Activated CD8-positive, alpha-beta memory T cell treated with anti-CD3 and anti-CD28 coated beads, Interleukin-2, amount 50 U/mL, for 1 hour (primary cell): Measurements from ENCODE around the gene ADCY5.

Experiments used
- DNase-seq: peaks from one replicate; pipeline ENCODE4 v3.0.0-alpha.2; 2020; ENCODE audit errors: extremely low read depth

Gene ADCY5

DNA sequence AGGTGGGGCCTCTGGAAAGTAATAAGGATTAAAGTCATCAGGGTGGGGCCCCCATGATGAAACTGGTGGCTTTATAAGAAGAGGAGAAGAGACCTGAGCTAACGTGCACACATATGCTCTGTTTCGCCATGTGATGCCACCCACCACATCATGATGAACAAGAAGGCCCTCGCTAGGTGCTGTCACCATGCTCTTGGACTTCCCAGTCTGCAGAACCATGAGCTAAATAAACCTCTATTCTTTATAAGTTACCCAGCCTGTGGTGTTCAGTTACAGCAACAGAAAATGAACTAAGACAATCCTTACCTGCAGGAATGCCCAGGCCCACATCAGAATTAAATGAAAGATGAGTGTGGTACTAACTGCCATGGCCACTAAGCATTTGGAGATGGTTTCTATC lies 79.8 kb downstream of the ADCY5 start:
- no peak for DNase-seq

DNA sequence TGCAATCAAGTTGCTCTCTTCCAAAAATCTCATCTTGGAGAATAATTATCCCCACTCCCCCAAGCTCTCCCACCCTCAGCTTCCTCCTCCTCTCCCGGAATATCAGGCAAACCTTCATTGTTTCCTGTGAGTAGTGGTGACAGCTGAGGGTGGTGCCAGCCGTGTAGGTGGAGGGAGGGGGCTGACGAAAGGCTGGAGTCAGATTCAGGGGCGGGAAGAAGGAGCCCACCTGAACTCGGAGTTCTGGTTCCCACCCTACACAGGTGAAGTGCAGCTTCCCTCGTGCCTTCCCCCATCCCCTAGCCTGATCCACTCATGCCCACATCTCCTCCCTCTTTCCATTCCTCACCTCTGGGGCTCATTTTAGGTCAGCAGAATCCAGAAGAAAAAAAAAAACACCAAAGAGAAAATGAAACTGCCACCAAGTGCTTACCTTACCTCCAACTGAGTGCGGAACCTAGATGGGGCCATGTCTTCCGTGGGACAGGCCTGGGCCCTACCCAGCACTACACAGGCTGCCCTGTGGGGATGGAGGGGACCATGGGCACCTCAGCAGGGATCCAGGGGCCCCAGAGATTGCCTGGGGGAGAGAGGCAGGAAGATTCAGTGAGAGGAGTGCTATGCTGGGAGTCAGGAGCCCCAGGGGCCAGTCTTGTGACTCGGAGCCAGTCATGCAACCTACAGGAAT lies 81.3 kb downstream of the ADCY5 start:
- DNase-seq: no peak

GRCh38 chr3:123365450-123366143 lies 83.3 kb downstream of the ADCY5 start:
- DNase-seq: no peak

DNA sequence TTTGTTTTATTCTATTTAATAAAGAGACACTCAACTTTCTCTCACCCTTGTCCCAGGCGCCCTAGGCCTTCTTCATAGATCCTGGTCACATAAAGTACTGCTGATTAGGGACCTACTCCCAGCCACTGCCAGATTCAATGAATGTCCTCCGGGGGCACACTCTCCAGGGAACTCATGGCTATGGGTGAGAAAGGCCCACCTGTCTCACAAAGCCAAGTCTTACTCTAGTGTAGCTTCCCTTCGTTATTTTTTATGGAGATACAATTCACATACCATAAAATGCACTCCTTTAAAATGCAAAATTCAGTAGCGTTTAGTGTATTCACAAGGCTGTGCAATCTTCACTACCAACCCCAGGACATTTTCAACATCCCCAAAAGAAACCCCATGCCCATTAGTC lies 87.8 kb downstream of the ADCY5 start:
- no peak for DNase-seq

DNA sequence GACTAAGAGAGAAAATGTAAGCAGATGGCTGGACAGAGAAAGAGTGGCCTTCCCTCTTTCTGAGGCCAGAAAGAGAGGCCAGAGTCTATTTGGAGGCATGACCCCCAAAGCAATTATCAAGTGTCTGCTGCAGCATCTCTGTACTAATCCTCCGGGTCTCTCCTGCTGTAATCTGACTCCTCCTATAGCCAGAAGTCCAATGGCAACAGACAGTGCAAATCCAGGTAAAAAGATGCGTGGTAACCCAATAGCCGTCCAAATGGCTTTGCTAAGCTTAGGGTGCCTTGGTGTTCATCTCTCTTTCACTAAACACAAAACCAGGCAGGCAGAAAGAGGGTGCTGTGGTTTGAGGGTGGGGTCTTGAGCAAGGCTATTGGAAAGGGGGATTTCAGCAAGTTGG lies 91.6 kb downstream of the ADCY5 start:
- no peak for DNase-seq

- no peak for DNase-seq
Measured at GRCh38 chr3:123353850-123354233, 95.0 kb downstream of the ADCY5 start.

DNA sequence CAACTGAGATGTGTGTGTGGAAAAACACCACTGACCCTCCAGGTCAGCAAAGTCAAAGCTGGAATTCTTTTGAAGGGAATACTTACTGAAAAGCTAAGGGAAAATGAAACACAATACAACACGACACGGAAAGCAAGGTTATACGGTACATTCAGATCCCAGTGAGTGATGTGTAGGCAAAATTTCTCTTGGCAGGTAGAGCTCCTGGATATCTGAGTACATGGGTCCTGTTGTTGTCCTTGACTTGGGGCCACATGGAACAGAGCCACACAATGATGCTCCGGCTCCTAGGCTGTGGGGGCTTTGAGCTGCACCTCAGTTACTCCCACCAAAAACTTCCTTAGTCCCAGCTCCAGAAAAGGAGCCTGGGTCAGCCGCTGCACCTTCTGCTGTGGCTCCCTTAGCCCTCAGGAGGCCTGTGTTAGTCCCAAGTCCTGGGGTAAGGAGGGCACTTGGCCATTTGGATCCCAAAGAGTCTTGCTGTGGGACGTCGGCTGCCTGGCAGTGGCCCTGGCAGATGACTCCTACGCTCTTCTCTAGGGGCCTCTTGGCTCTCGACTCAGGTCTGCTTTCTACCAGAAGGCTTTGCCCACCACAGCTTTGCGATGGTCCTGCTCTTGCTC lies 95.6 kb downstream of the ADCY5 start:
- DNase-seq: no peak

GRCh38 chr3:123352134-123352554 lies 96.7 kb downstream of the ADCY5 start:
- DNase-seq: no peak

DNA sequence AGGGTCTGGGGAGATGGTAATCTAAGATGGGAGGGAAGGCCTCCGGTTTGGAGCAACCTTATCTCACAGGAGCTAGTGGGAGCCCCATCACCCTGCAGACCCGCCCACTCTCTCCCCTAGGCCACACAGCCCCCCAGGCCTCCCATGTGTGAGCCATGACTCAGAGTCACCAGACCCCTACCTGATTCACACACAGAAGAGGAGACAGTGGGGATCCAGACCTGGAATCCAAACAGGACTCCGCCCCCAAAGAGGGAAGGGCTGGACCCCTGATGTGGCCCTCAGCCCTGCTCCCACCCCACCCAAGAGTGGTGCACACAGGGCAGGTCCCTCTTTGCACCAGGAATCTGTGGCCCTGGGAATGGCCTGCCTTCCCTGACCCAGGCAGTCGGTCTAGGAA lies 97.4 kb downstream of the ADCY5 start:
- DNase-seq: no peak

GRCh38 chr3:123350971-123351370 lies 97.9 kb downstream of the ADCY5 start:
- DNase-seq: no peak

DNA sequence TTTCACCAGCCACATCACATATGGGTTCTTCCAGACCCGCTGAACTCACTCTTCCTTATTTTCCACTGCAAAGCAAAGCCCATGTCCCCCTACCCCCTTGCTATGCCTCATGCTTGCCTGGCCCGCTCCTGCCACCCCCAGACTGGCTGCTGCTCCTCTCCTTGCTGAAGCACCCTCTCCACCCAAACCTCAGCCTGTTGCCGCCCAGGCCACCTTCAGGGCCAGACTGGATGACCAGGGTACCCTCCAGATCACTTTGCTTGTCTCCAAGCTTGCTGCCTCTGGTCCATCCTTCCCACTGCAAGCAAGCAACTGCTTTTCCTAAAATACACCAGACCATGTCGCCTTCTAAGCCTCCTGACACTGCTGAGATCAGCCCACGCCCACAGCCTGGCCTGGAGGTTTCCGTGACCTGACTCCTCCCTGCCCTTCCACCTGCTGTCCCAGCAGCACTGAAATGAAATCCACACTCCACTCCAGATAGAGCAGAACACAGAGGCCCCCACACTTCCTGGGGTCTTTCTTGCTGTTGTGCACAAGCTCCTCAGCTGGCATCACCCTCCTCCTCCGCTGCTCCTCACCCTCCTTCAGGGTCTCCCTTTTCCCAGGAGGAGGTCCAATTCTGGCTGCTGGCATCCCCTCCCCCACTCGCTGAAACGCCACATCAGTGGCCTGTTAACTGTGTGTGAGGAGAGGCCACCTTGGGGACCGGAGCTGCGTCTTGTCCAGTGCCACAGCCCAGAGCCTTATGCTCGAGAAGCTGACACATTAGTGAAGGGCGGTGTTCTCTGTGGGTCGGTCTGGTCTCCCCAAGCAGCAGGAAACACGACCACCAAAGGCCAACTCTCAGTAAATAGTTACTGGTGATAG lies 99.1 kb downstream of the ADCY5 start:
- DNase-seq: no peak

GRCh38 chr3:123349201-123349535 lies 99.7 kb downstream of the ADCY5 start:
- DNase-seq: no peak

DNA sequence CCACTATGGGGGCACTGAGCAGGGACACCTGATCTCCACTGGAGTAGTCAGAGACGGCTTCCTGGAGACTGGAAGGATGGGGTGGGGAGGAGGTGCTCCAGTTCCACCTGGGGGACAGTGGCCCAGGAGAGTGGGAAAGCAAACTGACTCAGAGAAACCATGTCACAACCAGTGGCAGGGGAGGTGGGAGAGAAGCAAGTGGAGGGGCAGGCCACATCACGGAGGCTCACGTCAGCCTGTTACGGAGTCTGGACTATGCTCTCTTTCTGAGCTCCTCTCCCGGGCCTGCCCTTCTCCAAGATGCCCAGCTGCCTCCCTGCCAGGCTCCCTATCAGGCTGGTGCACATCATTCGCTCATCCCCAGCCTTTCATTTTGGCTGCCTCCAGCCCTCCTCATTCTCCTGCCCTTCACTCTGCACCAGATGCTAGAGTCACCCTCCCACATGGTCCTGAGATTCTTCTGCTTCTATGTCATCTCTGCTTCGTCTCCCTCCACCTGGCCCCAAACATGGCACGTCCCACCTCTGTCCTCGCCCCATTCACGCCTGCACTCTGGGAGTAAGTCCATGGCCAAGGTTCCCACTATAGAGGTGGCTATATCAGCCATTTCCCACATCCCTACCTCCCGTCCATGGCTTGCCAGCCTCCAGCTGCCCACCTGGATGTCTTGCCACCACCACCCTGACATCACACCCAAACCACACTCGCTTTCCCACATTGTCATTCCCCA lies 100.3 kb downstream of the ADCY5 start:
- DNase-seq: no peak

- DNase-seq: no peak
Measured at GRCh38 chr3:123347691-123348264, 101.1 kb downstream of the ADCY5 start.

- no peak for DNase-seq
Measured at GRCh38 chr3:123347205-123347604, 101.7 kb downstream of the ADCY5 start.

DNA sequence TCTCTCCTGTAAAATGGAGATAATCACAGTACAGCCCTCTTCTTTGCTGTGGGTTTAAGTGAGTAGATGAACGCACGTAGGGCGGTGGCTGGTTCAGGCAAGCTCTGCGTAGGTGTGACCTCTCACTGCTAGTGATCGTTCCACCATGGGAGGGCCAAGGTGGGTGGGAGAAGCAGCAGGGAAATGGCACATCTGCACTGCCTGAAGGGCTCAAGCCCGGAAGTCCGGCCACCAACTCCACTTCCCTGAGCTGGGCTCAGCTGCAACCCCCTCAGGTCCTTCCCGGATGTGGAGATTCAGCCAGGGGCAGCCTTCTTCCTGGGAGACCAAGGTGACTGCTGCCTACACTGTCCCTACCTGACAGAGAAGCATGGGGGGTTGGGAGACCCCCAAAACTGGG lies 102.9 kb downstream of the ADCY5 start:
- no peak for DNase-seq

DNA sequence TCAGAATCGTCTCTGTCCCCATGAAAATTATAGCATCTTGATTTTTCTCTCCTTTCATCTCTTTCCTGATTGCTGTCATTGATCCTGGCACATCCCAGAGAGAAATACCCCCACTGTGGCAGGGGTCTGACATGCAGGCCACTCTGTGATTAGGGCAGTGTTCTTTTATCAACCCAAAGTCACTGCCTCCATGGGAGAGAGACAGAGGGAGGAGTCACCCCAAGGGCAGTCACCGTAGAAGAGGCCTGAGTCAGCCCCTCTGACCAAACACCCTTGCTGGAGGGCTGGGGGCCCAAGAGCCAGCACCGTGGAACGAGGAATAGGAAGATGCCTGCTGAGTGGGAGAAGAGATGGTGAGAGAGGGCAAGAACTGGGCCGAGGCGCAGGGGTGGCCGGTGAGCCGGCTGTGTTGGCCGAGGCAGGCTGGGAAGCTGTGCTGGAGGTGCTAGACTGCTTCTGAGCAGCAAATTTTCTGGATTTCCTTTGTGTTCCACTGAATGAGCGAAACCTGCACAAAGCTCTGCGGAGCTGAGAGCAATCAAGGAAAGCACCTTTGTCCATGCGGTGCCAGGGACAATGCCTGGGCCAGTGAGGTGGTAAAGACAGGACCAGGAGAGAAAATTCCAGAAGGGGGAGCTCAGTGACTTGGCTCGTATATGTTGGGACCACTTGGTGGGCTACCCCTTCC lies 103.8 kb downstream of the ADCY5 start:
- DNase-seq: no peak

DNA sequence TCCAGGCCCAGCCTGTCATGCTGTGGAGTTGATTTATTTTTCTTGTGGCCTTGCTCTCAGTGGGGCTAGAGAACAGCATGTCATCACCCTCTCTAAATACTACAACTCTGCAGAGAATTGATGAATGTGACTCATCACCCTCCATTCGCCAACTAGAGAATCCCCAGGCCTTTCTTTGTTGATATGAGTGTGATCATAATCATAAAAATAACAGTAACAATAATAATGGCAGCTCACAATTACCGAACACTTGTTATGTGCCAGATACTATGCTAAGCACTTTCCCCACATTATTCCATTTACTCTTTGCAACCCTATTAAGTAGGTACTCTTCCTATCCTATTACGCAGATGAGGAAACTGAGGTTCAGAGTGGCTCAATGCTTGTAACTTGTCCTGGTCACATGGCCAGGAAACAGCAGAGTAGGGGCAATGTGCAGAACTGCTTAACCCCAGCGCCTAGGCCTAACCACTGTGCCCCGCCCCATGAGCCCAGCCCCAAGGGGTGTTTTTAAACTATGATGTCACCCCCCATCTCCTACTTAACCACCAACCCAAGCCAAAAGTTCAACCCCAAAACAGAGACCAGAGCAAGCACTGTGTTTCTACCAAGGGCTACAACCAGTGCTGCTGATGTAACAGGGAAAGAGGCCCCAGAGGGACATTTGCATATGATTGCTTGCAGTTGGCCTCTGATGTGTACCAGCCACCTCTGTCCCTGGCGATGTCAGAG lies 104.5 kb downstream of the ADCY5 start:
- DNase-seq: no peak

DNA sequence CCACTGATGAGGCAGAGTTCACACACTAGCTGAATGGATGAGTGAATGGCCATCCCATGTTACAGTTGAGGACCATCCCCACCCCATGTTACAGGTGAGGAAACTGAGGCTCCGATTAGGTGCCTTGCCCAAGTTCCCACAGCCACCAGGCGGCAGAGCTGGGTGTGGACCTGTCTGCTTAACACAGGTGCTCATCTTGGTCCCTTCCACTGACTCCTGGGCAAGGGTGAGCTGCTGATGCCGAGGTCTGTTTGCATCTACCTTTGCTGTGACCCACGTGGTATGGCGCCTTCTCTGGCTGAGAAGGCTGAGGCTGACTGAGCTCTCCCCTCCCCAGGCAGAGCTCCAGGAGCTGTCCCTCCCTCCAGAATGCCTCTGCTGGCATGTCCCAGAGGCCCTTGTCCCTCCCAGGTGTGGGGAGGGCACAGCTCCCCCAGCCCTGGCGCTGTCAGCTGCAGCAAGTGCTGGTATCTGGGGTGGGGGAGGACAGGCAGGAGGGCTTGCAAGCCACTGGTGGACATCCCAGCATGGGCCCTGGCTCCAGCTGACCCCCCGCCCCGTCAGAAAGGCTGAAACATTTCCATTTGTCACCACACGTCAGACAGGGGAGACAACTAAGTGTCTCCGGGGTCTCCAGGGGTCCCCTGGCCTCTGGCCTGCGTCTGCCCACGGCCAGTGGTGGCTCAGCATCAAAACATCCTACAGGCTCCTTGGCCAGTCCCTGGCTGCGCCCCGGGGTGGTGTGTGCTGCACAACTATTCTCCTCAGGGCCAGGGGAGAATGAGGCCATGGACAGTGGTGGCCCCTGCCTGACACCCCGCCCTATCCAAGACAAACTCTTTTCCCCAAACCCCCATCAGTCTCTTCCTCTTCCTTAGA lies 105.4 kb downstream of the ADCY5 start:
- no peak for DNase-seq
